ENCODE data around the gene MOB2. TPM values are rescaled to one million over a fixed set of nuclear protein-coding genes. Genes with fewer than 3 reads are reported as not detected.
"Not testable (repeated sequence)": the region's sequence is repeated elsewhere in the genome, so short reads cannot be mapped to it uniquely, and the experiment has no call there.

Gene MOB2
- total RNA-seq, 1 donor from 2014 or later = 29.0 TPM

- no peaks in the 10 kb centered on the region for H3K36me3 Mint-ChIP-seq (ENCODE audit: unreplicated experiment)
- DNase-seq = no peak
- H3K9me3 Mint-ChIP-seq (ENCODE audit: unreplicated experiment) = peaks cover 4% of the 10 kb centered on the region
- H3K4me3 Mint-ChIP-seq (ENCODE audit: unreplicated experiment) = peak overlapping the region; percentile 25
- no peak for TF ChIP-seq CTCF (IDR thresholded peaks at IDR 0.05; ENCODE audit: partially characterized antibody, unreplicated experiment)
- H3K4me1 Mint-ChIP-seq (ENCODE audit: low read depth, unreplicated experiment) = peaks cover 4% of the 10 kb centered on the region
- H3K27ac Mint-ChIP-seq (ENCODE audit: unreplicated experiment) = peak overlapping the region; percentile 43
- peaks cover 4% of the 10 kb centered on the region for H3K27me3 Mint-ChIP-seq (ENCODE audit: unreplicated experiment)
These were observed 57.7 kb downstream of the MOB2 start for GRCh38 chr11:1428762-1429316.

DNA sequence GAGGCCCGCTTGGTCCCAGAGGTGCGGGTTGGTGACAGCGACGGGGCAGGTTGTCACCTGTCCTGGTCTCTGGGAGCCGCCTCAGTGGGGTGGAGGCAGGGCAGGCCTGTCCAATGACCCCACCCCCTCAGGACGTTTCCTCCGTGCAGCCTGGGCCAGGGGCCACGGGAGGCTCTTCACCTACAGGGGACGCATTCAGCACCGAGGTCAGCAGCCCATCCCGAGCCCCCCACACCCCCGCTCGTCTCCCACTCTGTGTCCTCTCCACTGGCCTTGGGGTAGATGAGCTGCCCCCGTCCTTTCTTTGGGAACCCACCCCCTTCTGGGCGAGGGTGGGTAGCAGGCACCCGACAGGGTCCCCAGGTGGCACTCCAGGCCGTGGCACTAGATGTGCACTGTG, 61.1 kb downstream of the MOB2 start:
- Mint-ChIP-seq H3K27ac (ENCODE audit: unreplicated experiment) (no peak overlapping the region), H3K27me3 (ENCODE audit: unreplicated experiment) (peaks cover 7% of the 10 kb centered on the region), H3K4me1 (ENCODE audit: low read depth, unreplicated experiment) (peaks cover 6% of the 10 kb centered on the region), H3K9me3 (ENCODE audit: unreplicated experiment) (peaks cover 4% of the 10 kb centered on the region), H3K36me3 (ENCODE audit: unreplicated experiment) (no peaks in the 10 kb centered on the region), H3K4me3 (ENCODE audit: unreplicated experiment) (no peak overlapping the region)
- DNase-seq = no peak
- TF ChIP-seq CTCF (IDR thresholded peaks at IDR 0.05; ENCODE audit: partially characterized antibody, unreplicated experiment) = no peak

DNA sequence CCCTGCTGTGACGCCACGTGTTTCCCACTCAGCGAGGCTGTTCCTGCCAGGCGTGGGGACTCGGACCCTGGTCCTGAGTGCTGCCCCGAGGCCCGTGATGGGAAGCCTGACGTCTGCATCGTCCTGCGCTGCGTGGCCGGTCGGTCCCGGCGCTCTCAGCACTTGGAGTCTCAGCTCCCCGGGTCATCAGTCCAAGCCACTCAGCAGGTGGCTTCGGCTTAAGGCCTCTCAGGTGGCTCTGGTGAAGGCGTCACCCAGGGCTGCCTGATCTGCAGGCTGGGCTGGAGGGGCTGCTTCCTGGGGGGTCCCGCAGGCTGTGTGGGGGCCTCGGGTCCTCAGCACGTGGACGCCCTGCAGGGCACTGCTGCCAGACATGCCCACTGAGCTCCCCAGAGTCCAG, 61.6 kb downstream of the MOB2 start:
- H3K4me3 Mint-ChIP-seq (ENCODE audit: unreplicated experiment) = no peak overlapping the region
- no peak for DNase-seq
- no peak for TF ChIP-seq CTCF (IDR thresholded peaks at IDR 0.05; ENCODE audit: partially characterized antibody, unreplicated experiment)
- peaks cover 6% of the 10 kb centered on the region for H3K4me1 Mint-ChIP-seq (ENCODE audit: low read depth, unreplicated experiment)
- peaks cover 7% of the 10 kb centered on the region for H3K27me3 Mint-ChIP-seq (ENCODE audit: unreplicated experiment)
- H3K9me3 Mint-ChIP-seq (ENCODE audit: unreplicated experiment) = peaks cover 4% of the 10 kb centered on the region
- H3K36me3 Mint-ChIP-seq (ENCODE audit: unreplicated experiment) = no peaks in the 10 kb centered on the region
- H3K27ac Mint-ChIP-seq (ENCODE audit: unreplicated experiment) = no peak overlapping the region

DNA sequence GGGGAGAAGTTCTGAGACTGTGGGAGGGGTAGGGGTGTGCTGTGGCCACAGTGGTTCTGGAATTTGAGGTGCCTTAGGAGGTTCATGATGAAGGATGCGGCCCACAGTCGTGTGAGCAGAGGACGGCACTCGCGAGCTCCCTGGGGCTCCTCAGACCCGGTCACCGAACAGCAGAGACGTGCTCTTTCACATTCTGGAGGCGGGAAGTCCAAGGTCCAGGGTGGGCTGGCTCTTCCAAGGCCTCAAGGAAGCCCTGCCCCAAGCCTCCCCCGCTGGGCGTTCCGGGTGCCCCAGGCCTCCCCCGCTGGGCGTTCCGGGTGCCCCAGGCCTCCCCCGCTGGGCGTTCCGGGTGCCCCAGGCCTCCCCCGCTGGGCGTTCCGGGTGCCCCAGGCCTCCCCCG, 63.2 kb downstream of the MOB2 start:
- Mint-ChIP-seq H3K9me3 (ENCODE audit: unreplicated experiment) (peaks cover 12% of the 10 kb centered on the region), H3K36me3 (ENCODE audit: unreplicated experiment) (peaks cover 10% of the 10 kb centered on the region), H3K27ac (ENCODE audit: unreplicated experiment) (peak overlapping the region; percentile 43), H3K27me3 (ENCODE audit: unreplicated experiment) (peaks cover 13% of the 10 kb centered on the region)
- not testable (repeated sequence) for H3K4me1 Mint-ChIP-seq (ENCODE audit: low read depth, unreplicated experiment); DNase-seq; H3K4me3 Mint-ChIP-seq (ENCODE audit: unreplicated experiment)

GRCh38 chr11:1422981-1423380, 63.6 kb downstream of the MOB2 start:
- Mint-ChIP-seq H3K9me3 (ENCODE audit: unreplicated experiment) (peaks cover 12% of the 10 kb centered on the region), H3K27me3 (ENCODE audit: unreplicated experiment) (peaks cover 13% of the 10 kb centered on the region), H3K4me3 (ENCODE audit: unreplicated experiment) (no peak overlapping the region), H3K27ac (ENCODE audit: unreplicated experiment) (peak overlapping the region; percentile 43), H3K36me3 (ENCODE audit: unreplicated experiment) (peaks cover 10% of the 10 kb centered on the region), H3K4me1 (ENCODE audit: low read depth, unreplicated experiment) (peaks cover 5% of the 10 kb centered on the region)
- DNase-seq = no peak
- no peak for TF ChIP-seq CTCF (IDR thresholded peaks at IDR 0.05; ENCODE audit: partially characterized antibody, unreplicated experiment)

Measured in glutamatergic neuron (in vitro differentiated cells).